Activated CD4-positive, alpha-beta T cell treated with anti-CD3 and anti-CD28 coated beads for 24 hours (primary cell): ENCODE measurements around the gene RBM8A.
A peak's percentile ranks its signal among the peaks of the same experiment; 100 is the strongest.
"Not testable (repeated sequence)": the region's sequence is repeated elsewhere in the genome, so short reads cannot be mapped to it uniquely, and the experiment has no call there.

Experiments
- DNase-seq, 2 donors: peaks; one replicate each; pipeline ENCODE4 v3.0.0-alpha.2; 2020; ENCODE audit warnings: low read depth in 2 of 2

The RBM8A gene

GRCh38 chr1:145956781-145957442 is 29.6 kb upstream of the RBM8A start:
- DNase-seq, result no peak

DNA sequence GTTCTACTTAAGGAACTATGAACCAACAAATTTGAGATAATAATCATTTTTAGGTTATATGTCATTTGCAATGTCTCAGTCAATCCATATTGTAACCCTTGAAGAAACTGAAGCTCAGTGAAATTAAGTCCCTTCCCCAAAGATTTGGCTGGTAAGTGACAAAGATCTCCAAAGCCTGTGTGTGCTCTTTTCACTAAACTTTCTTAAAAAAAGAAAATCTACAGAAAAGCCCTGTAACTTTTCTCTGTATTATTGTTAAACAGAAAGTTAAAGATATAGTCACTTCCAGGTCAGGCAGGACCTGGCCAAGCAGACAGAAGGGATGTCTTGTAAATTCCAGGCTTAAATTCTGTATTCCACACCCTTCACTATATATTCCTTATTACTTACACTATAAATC is 29.1 kb upstream of the RBM8A start:
- DNase-seq, result no peak

DNA sequence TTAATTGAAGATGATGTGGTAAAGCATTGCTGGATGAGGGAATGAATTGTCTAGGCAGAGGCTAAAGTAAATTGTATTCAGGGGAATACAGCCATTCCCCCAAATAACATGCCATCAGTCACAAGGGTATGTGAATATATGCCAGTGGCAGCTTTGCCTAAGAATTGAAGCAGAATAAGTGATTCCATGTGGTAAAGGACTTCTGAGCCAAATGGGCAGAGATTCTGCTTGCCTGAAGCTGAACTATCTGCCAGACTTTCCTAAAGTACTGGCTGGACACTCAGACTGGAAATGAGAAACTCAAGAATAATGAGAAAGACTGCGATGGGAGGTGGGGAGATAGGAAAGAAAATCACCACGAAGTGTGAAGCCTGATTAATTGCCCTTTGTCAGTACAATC is 28.2 kb upstream of the RBM8A start:
- no peak for DNase-seq

GRCh38 chr1:145953861-145954260 is 26.6 kb upstream of the RBM8A start:
- no peak for DNase-seq

- DNase-seq, result no peak
These were observed 25.6 kb upstream of the RBM8A start for GRCh38 chr1:145952903-145953302.

DNA sequence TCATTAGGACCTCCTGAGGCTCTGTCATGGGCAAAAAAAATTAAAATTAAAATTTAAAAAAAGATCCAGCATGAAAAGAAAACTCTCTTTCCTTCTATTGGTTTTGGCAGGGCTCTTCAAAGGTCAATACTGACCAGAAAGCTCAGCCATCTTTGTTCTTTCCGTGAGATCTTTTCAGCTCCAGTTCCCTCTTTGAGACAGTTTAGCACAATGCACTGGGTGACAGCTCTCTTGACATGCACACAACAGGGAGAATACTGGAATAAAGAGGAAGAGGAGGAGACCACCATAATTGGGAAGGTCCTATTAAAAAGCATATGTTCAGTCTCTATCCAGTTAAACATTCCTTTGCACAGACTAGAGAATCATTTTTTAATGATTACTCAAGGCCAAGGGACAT is 24.2 kb upstream of the RBM8A start:
- no peak for DNase-seq

DNA sequence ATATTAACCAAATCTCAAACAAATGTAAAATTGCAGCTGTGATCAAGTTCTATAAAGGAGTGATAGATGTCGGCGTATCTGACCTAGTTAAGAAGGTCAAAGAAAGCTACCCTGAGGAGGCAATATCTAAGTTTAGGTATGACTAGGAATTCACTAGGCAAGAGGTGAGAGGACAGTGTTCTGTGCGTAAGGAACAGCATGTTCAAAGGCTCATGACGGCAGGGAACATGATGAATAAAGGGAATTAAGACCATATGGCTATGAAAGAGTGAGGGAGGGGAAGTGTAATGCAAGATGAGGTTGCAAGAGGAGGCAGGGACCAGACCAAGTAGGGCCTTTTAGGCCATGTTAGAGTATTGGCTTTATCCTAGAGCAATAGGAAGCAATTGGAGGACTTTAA is 21.9 kb upstream of the RBM8A start:
- no peak for DNase-seq

- DNase-seq, result no peak
These were observed 20.3 kb upstream of the RBM8A start for GRCh38 chr1:145947551-145947950.

GRCh38 chr1:145946477-145946986 is 19.2 kb upstream of the RBM8A start:
- DNase-seq, result no peak

DNA sequence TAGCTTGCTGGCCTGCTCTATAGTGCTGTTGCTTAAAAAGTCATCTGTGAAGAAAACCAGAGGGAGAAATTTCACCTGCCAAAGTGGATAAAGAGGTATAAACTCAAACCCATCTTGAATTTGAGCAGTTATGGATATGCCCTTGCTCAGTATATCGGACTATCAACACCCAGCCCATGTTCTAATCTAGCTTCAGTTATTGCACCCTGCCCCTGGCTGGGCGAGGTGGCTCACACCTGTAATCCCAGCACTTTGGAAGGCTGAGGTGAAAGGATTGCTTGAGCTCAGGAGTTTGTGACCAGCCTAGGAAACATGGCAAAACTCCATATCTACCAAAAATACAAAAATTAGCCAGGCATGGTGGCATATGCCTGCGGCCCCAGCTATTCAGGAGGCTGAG is 17.2 kb upstream of the RBM8A start:
- DNase-seq, result no peak

DNA sequence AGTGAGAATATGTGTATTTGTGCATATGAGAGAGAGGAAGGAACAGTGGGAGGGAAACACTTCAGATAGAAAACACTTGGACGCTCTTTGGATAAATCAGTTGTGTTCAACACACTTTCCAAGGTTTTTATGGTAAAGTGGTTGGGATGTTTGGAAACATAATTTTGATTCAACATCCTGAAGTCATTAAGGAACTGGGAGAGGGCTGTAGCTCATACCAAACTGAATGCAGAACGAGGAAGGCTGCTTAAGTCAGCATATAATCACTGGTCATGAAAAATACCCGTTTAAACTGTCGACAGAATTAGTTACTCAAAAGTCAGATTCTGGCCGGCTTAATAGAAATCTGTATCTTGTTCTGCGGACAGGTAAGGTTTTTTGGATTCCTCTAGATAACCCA is 15.6 kb upstream of the RBM8A start:
- no peak for DNase-seq

GRCh38 chr1:145942405-145942804 is 15.1 kb upstream of the RBM8A start:
- DNase-seq, result no peak

- DNase-seq, result no peak
These were observed 10.2 kb upstream of the RBM8A start for GRCh38 chr1:145937436-145937835.

GRCh38 chr1:145936247-145936646 is 9.0 kb upstream of the RBM8A start:
- no peak for DNase-seq

GRCh38 chr1:145935708-145936107 is 8.4 kb upstream of the RBM8A start:
- no peak for DNase-seq

- not testable (repeated sequence) for DNase-seq
These were observed 5.3 kb upstream of the RBM8A start for GRCh38 chr1:145932522-145933009.

DNA sequence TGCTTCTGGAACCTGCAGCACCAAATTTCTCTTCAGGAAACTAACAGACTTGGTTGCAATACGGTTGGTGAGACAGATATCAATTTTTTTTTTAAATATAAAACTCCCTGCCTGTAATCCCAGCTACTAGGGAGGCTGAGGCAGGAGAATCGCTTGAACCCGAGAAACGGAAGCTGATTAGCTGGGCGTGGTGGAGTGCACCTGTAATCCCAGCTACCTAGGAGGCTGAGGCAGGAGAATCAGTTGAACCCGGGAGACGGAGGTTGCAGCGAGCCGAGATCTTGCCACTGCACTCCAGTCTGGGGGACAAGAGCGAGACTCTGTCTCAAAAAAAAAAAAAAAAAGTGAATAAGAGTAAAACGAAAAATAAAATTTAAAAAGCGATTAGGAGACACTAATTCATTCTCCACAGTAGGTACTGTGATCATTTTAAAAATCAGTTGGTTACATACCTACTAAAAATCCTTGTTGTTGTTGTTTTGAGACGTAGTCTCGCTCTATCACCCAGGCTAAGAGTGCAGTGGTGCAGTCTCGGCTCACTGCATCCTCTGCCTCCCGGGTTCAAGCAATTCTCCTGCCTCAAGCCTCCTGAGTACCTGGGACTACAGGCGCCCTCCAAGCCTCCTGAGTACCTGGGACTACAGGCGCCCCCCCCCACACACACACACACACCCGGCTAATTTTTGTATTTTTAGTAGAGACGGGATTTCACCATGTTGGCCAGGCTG is 796 bp upstream of the RBM8A start:
- DNase-seq, result no peak

- peak in 1 of 2 donors; percentile 28 for DNase-seq
These were observed 610 bp downstream of the RBM8A start for GRCh38 chr1:145926686-145927062.

GRCh38 chr1:145922266-145922665 is 5.0 kb downstream of the RBM8A start:
- no peak for DNase-seq

GRCh38 chr1:145920297-145920696 is 7.0 kb downstream of the RBM8A start:
- DNase-seq, result not testable (repeated sequence)

- no peak for DNase-seq
These were observed 8.0 kb downstream of the RBM8A start for GRCh38 chr1:145918992-145919939.
